ENCODE measurements around the gene TMC3. TPM values are rescaled to one million over a fixed set of nuclear protein-coding genes. Genes with fewer than 3 reads are reported as not detected.

Gene TMC3
- total RNA-seq, 1 donor from 2014 or later: 0.52 TPM

DNA sequence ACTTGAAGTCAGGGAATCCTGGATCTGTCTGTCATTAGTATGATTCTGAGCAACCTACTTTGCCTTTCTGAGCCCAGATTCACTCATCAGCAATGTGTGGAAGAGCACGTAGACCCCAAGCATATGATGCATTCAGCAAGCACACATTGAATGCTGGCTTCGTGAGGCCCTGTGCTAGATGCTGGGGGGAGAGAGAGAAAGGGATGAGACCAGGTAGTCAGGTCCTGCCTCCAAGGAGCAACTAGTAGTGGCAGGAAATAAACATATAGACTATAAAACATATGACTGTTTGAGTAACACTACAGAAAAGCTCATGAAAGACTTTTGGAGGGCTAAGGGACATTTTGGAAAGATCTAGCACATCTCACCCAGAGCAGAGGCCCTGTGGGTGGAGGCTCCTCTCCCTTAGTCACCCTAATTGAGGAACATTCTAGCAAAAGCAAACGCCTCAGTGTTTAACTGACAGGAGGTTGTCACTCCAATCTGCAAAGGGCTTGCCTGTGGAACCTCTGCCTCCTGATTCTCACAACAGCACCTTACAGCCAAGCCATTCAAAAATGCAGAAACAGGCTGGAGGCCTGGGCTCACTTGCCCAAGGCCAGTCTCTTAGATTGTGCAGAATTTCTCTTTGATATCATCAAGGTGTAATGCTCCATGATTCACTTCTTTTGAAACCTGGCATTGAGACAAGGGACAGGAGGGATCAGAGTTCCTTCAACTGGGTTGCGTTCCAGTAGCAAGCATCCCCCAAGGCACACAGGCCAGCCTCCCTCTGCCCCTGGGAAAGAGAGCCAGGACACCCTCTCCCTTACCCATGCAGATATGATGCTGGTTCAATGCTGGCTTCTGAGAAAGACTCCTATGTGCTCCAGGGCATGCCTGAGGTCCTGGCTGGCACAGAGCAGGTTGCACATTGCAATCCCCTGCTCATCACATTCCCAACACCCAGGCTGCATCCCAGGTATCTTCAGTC lies 76.1 kb downstream of the TMC3 start:
- no peaks in the 10 kb centered on the region for H3K36me3 Mint-ChIP-seq (ENCODE audit: low read depth, unreplicated experiment)
- no peak for FAIRE-seq
- no peak overlapping the region for H3K4me2 ChIP-seq (ENCODE audit: low read length)

DNA sequence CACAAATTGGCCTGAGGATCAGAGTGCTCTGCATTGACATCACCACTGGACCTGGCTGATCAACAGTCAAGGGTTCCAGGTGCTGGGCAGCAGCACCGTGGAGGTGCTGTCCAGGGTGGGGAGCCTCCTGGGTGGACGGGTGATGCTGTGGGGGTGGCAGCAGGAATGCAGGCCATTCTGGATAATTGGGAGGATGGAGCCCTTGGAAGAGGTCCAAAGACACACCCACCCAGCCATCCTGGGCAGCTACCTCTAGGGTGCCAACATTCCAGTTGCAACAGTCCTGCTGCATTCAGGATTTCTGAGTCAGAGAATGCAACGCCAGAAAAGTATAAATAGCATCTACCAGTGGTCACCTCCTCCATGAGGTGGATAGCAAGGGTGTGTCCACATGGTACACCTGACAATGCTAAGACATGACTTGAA lies 76.9 kb downstream of the TMC3 start:
- H3K36me3 Mint-ChIP-seq (ENCODE audit: low read depth, unreplicated experiment): no peaks in the 10 kb centered on the region
- FAIRE-seq (peak; percentile 43), DNase-seq (ENCODE audit: low read depth) (peak; percentile 59)
- TF ChIP-seq EZH2 (IDR thresholded peaks at IDR 0.05; ENCODE audit: insufficient read depth, low read length): no peak
- TF ChIP-seq, protein P1, sequence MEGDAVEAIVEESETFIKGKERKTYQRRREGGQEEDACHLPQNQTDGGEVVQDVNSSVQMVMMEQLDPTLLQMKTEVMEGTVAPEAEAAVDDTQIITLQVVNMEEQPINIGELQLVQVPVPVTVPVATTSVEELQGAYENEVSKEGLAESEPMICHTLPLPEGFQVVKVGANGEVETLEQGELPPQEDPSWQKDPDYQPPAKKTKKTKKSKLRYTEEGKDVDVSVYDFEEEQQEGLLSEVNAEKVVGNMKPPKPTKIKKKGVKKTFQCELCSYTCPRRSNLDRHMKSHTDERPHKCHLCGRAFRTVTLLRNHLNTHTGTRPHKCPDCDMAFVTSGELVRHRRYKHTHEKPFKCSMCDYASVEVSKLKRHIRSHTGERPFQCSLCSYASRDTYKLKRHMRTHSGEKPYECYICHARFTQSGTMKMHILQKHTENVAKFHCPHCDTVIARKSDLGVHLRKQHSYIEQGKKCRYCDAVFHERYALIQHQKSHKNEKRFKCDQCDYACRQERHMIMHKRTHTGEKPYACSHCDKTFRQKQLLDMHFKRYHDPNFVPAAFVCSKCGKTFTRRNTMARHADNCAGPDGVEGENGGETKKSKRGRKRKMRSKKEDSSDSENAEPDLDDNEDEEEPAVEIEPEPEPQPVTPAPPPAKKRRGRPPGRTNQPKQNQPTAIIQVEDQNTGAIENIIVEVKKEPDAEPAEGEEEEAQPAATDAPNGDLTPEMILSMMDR (IDR thresholded peaks at IDR 0.05; ENCODE audit: insufficient read depth, low read depth, low read length): no peak
- H3K4me1 Mint-ChIP-seq (ENCODE audit: low read depth, unreplicated experiment): peaks cover 1% of the 10 kb centered on the region
- H3K27me3 ChIP-seq (ENCODE audit: insufficient read depth, low read length): peaks cover 15% of the 10 kb centered on the region
- H3K4me1 ChIP-seq (ENCODE audit: insufficient read depth, low read length): peaks cover 5% of the 10 kb centered on the region
- H3K4me2 ChIP-seq (ENCODE audit: low read length): no peak overlapping the region
- no peak overlapping the region for H3K9ac ChIP-seq (ENCODE audit: low read length)
- H3K27ac ChIP-seq (ENCODE audit: low read depth, low read length): no peak overlapping the region
- no peaks in the 10 kb centered on the region for H3K36me3 ChIP-seq (ENCODE audit: insufficient read depth, low read length)
- no peaks in the 10 kb centered on the region for H3K79me2 ChIP-seq (ENCODE audit: insufficient read depth, low read length)
- no peak overlapping the region for H3K27ac Mint-ChIP-seq (ENCODE audit: unreplicated experiment)
- no peaks in the 10 kb centered on the region for H4K20me1 ChIP-seq (ENCODE audit: insufficient read depth, low read length)
- H3K9me3 ChIP-seq (ENCODE audit: insufficient read depth, low read depth, low read length): no peaks in the 10 kb centered on the region
- no peak overlapping the region for H3K4me3 ChIP-seq (ENCODE audit: insufficient read depth, low read depth, low read length)
- H3K27me3 Mint-ChIP-seq (ENCODE audit: low read depth, unreplicated experiment): peaks cover 8% of the 10 kb centered on the region
- no peaks in the 10 kb centered on the region for H3K9me3 Mint-ChIP-seq (ENCODE audit: unreplicated experiment)
- H3K4me3 Mint-ChIP-seq (ENCODE audit: unreplicated experiment): no peak overlapping the region
- H2AFZ ChIP-seq (ENCODE audit: low read depth, low read length): no peak overlapping the region

More for the DNA sequence above, 76.1 kb downstream of the TMC3 start:
- no peaks in the 10 kb centered on the region for H3K9me3 ChIP-seq (ENCODE audit: insufficient read depth, low read depth, low read length)
- no peak overlapping the region for H3K4me3 ChIP-seq (ENCODE audit: insufficient read depth, low read depth, low read length)
- H3K27me3 ChIP-seq (ENCODE audit: insufficient read depth, low read length): peaks cover 15% of the 10 kb centered on the region
- H3K36me3 ChIP-seq (ENCODE audit: insufficient read depth, low read length): no peaks in the 10 kb centered on the region
- peaks cover 5% of the 10 kb centered on the region for H3K4me1 ChIP-seq (ENCODE audit: insufficient read depth, low read length)
- no peaks in the 10 kb centered on the region for H3K79me2 ChIP-seq (ENCODE audit: insufficient read depth, low read length)
- H3K27ac Mint-ChIP-seq (ENCODE audit: unreplicated experiment): no peak overlapping the region
- no peaks in the 10 kb centered on the region for H4K20me1 ChIP-seq (ENCODE audit: insufficient read depth, low read length)
- TF ChIP-seq, protein P1 (IDR thresholded peaks at IDR 0.05; ENCODE audit: insufficient read depth, low read depth, low read length): no peak
- no peak for TF ChIP-seq EZH2 (IDR thresholded peaks at IDR 0.05; ENCODE audit: insufficient read depth, low read length)
- no peak for DNase-seq (ENCODE audit: low read depth)
- H2AFZ ChIP-seq (ENCODE audit: low read depth, low read length): no peak overlapping the region
- peaks cover 8% of the 10 kb centered on the region for H3K27me3 Mint-ChIP-seq (ENCODE audit: low read depth, unreplicated experiment)
- no peak overlapping the region for H3K27ac ChIP-seq (ENCODE audit: low read depth, low read length)
- H3K4me1 Mint-ChIP-seq (ENCODE audit: low read depth, unreplicated experiment): peaks cover 1% of the 10 kb centered on the region
- no peak overlapping the region for H3K9ac ChIP-seq (ENCODE audit: low read length)
- H3K9me3 Mint-ChIP-seq (ENCODE audit: unreplicated experiment): no peaks in the 10 kb centered on the region
- no peak overlapping the region for H3K4me3 Mint-ChIP-seq (ENCODE audit: unreplicated experiment)

DNA sequence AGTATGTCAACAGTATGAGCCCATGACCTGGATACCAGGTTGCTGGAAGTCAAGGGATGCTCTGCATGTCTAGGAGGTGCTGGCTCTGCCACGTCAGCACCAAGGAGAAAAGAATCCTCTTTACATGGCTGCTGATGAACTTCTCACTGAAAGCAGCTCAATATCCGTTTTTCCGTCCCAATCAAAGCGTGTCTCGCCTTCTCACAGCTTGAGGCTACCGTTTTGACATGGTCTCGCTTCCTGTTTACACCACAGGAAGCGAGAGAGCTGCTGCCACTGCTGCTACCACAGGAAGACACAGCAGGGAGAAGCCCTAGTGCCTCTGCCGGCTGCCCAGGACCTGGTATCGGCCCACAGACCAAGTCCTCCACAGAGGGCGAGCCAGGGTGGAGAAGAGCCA lies 77.3 kb downstream of the TMC3 start:
- Mint-ChIP-seq H3K27me3 (ENCODE audit: low read depth, unreplicated experiment) (peaks cover 9% of the 10 kb centered on the region), H3K4me1 (ENCODE audit: low read depth, unreplicated experiment) (peaks cover 1% of the 10 kb centered on the region), H3K36me3 (ENCODE audit: low read depth, unreplicated experiment) (no peaks in the 10 kb centered on the region), H3K27ac (ENCODE audit: unreplicated experiment) (no peak overlapping the region), H3K4me3 (ENCODE audit: unreplicated experiment) (no peak overlapping the region), H3K9me3 (ENCODE audit: unreplicated experiment) (no peaks in the 10 kb centered on the region)
- peaks cover 5% of the 10 kb centered on the region for H3K4me1 ChIP-seq (ENCODE audit: insufficient read depth, low read length)
- H3K27me3 ChIP-seq (ENCODE audit: insufficient read depth, low read length): peaks cover 16% of the 10 kb centered on the region
- no peaks in the 10 kb centered on the region for H3K79me2 ChIP-seq (ENCODE audit: insufficient read depth, low read length)
- DNase-seq (ENCODE audit: low read depth): no peak
- no peaks in the 10 kb centered on the region for H4K20me1 ChIP-seq (ENCODE audit: insufficient read depth, low read length)
- no peak overlapping the region for H3K4me3 ChIP-seq (ENCODE audit: insufficient read depth, low read depth, low read length)
- peak overlapping the region; percentile 26 for H2AFZ ChIP-seq (ENCODE audit: low read depth, low read length)
- no peaks in the 10 kb centered on the region for H3K36me3 ChIP-seq (ENCODE audit: insufficient read depth, low read length)
- H3K27ac ChIP-seq (ENCODE audit: low read depth, low read length): no peak overlapping the region
- no peak overlapping the region for H3K9ac ChIP-seq (ENCODE audit: low read length)
- no peaks in the 10 kb centered on the region for H3K9me3 ChIP-seq (ENCODE audit: insufficient read depth, low read depth, low read length)
- FAIRE-seq: no peak
- TF ChIP-seq, protein P1 (IDR thresholded peaks at IDR 0.05; ENCODE audit: insufficient read depth, low read depth, low read length): no peak
- TF ChIP-seq EZH2 (IDR thresholded peaks at IDR 0.05; ENCODE audit: insufficient read depth, low read length): no peak
- H3K4me2 ChIP-seq (ENCODE audit: low read length): no peak overlapping the region
